ENCODE results near the gene MDC1.

MDC1 gene

DNA sequence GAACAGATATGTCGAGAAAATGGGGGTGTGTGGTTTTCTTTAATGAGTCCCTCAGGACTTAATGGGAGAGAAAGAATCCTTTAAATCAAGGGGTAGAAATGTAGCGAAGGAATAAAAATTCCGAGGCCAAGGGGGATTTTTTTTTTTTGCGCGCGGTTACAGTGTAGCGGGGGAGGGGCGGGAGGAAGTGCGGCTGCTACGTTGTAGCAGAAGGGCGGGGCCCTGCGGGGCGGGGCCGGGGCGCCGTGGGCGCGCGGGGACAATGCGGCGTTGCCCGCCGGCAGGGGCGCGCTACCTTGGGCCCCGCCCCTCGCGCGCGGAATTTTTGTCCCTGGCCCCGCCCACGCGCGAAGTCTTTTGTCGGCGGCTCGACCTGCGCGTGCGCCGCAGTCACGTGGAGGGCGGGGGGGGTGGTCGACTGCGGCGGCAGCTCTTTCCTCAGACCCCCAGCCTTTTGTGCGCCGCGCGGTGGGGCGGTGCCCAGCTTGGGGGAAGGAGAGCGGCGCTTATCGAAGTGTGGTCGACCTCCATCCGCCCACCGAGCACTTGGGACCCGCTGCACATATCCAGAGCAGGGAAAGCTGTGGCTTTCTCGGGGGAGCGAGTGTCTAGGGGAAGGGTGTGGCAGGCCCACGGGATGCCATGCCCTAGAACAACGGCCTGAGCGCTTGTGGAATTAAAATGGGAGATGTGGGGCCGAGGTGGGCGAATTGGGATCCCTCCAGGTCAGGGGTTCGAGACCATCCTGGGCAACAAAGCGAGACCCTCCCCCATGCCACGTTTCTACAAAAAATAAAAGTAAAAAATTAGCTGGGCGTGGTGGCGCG lies 4.3 kb upstream of the MDC1 start (continued):
- TF ChIP-seq, protein P1, sequence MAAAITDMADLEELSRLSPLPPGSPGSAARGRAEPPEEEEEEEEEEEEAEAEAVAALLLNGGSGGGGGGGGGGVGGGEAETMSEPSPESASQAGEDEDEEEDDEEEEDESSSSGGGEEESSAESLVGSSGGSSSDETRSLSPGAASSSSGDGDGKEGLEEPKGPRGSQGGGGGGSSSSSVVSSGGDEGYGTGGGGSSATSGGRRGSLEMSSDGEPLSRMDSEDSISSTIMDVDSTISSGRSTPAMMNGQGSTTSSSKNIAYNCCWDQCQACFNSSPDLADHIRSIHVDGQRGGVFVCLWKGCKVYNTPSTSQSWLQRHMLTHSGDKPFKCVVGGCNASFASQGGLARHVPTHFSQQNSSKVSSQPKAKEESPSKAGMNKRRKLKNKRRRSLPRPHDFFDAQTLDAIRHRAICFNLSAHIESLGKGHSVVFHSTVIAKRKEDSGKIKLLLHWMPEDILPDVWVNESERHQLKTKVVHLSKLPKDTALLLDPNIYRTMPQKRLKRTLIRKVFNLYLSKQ (tag by site-specific recombination; IDR thresholded peaks at IDR 0.05; ENCODE audit: borderline replicate concordance) = no peak
- TF ChIP-seq ZNF560 (tag by site-specific recombination; IDR thresholded peaks at IDR 0.05; ENCODE audit: borderline replicate concordance) (no peak), ZNF37A (tag by site-specific recombination; IDR thresholded peaks at IDR 0.05) (no peak), OSR2 (tag by site-specific recombination; IDR thresholded peaks at IDR 0.05) (no peak), ZFP69B (tag by site-specific recombination; IDR thresholded peaks at IDR 0.05) (no peak), ZNF692 (tag by site-specific recombination; IDR thresholded peaks at IDR 0.05) (no peak; the same call in 1 of the 2 replicates), GLIS1 (tag by site-specific recombination; IDR thresholded peaks at IDR 0.05) (no peak; the same call in 1 of the 2 replicates), ZNF280D (tag by site-specific recombination; IDR thresholded peaks at IDR 0.05) (no peak), ZNF529 (tag by site-specific recombination; IDR thresholded peaks at IDR 0.05; ENCODE audit: insufficient replicate concordance) (no peak), ZNF19 (tag by site-specific recombination; IDR thresholded peaks at IDR 0.05; ENCODE audit: low read depth) (no peak), ZNF837 (tag by site-specific recombination; IDR thresholded peaks at IDR 0.05) (no peak), ZNF221 (tag by site-specific recombination; IDR thresholded peaks at IDR 0.05; ENCODE audit: borderline replicate concordance) (no peak), ZNF112 (tag by site-specific recombination; IDR thresholded peaks at IDR 0.05) (no peak), ZNF404 (tag by site-specific recombination; IDR thresholded peaks at IDR 0.05) (0 out of 2 replicates have a peak, but pooled peaks have one; percentile 8), IKZF3 (tag by site-specific recombination; IDR thresholded peaks at IDR 0.05) (no peak), PRDM6 (tag by site-specific recombination; IDR thresholded peaks at IDR 0.05) (peak; percentile 86; the same call in 1 of the 2 replicates)
- TF ChIP-seq, protein P2, sequence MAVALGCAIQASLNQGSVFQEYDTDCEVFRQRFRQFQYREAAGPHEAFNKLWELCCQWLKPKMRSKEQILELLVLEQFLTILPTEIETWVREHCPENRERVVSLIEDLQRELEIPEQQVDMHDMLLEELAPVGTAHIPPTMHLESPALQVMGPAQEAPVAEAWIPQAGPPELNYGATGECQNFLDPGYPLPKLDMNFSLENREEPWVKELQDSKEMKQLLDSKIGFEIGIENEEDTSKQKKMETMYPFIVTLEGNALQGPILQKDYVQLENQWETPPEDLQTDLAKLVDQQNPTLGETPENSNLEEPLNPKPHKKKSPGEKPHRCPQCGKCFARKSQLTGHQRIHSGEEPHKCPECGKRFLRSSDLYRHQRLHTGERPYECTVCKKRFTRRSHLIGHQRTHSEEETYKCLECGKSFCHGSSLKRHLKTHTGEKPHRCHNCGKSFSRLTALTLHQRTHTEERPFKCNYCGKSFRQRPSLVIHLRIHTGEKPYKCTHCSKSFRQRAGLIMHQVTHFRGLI (tag by site-specific recombination; IDR thresholded peaks at IDR 0.05) = no peak
- TF ChIP-seq, protein P3, sequence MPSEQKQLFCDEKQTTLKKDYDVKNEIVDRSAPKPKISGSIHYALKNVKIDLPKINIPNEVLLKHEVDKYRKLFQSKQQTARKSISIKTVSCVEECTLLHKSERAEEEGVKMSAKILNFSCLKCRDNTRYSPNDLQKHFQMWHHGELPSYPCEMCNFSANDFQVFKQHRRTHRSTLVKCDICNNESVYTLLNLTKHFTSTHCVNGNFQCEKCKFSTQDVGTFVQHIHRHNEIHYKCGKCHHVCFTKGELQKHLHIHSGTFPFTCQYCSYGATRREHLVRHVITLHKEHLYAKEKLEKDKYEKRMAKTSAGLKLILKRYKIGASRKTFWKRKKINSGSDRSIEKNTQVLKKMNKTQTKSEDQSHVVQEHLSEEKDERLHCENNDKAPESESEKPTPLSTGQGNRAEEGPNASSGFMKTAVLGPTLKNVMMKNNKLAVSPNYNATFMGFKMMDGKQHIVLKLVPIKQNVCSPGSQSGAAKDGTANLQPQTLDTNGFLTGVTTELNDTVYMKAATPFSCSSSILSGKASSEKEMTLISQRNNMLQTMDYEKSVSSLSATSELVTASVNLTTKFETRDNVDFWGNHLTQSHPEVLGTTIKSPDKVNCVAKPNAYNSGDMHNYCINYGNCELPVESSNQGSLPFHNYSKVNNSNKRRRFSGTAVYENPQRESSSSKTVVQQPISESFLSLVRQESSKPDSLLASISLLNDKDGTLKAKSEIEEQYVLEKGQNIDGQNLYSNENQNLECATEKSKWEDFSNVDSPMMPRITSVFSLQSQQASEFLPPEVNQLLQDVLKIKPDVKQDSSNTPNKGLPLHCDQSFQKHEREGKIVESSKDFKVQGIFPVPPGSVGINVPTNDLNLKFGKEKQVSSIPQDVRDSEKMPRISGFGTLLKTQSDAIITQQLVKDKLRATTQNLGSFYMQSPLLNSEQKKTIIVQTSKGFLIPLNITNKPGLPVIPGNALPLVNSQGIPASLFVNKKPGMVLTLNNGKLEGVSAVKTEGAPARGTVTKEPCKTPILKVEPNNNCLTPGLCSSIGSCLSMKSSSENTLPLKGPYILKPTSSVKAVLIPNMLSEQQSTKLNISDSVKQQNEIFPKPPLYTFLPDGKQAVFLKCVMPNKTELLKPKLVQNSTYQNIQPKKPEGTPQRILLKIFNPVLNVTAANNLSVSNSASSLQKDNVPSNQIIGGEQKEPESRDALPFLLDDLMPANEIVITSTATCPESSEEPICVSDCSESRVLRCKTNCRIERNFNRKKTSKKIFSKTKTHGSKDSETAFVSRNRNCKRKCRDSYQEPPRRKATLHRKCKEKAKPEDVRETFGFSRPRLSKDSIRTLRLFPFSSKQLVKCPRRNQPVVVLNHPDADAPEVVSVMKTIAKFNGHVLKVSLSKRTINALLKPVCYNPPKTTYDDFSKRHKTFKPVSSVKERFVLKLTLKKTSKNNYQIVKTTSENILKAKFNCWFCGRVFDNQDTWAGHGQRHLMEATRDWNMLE (tag by site-specific recombination; conservative IDR thresholded peaks at IDR 0.05; ENCODE audit: low read depth) = no peak
- TF ChIP-seq, protein P4, sequence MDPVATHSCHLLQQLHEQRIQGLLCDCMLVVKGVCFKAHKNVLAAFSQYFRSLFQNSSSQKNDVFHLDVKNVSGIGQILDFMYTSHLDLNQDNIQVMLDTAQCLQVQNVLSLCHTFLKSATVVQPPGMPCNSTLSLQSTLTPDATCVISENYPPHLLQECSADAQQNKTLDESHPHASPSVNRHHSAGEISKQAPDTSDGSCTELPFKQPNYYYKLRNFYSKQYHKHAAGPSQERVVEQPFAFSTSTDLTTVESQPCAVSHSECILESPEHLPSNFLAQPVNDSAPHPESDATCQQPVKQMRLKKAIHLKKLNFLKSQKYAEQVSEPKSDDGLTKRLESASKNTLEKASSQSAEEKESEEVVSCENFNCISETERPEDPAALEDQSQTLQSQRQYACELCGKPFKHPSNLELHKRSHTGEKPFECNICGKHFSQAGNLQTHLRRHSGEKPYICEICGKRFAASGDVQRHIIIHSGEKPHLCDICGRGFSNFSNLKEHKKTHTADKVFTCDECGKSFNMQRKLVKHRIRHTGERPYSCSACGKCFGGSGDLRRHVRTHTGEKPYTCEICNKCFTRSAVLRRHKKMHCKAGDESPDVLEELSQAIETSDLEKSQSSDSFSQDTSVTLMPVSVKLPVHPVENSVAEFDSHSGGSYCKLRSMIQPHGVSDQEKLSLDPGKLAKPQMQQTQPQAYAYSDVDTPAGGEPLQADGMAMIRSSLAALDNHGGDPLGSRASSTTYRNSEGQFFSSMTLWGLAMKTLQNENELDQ (tag by site-specific recombination; IDR thresholded peaks at IDR 0.05; ENCODE audit: low read depth) = no peak
